ENCODE measurements around the gene GRM1.

GRM1 gene

GRCh38 chr6:146408583-146408982, 379.7 kb downstream of the GRM1 start:
- no peak for TF ChIP-seq CTCF (IDR thresholded peaks at IDR 0.05; ENCODE audit: borderline replicate concordance, insufficient read depth, low read depth, low read length)

GRCh38 chr6:146410851-146411595, 382.2 kb downstream of the GRM1 start:
- TF ChIP-seq CTCF (IDR thresholded peaks at IDR 0.05; ENCODE audit: borderline replicate concordance, insufficient read depth, low read depth, low read length), result no peak
- no peak overlapping the region for H3K4me3 ChIP-seq (ENCODE audit: low read depth, low read length)

More at GRCh38 chr6:146408583-146408982, 379.7 kb downstream of the GRM1 start:
- no peak overlapping the region for H3K4me3 ChIP-seq (ENCODE audit: low read depth, low read length)

- no peak overlapping the region for H3K4me3 ChIP-seq (ENCODE audit: low read depth, low read length)
These were observed 390.7 kb downstream of the GRM1 start for GRCh38 chr6:146419576-146419975.

GRCh38 chr6:146420255-146420654, 391.4 kb downstream of the GRM1 start:
- H3K4me3 ChIP-seq (ENCODE audit: low read depth, low read length), result no peak overlapping the region
- TF ChIP-seq CTCF (IDR thresholded peaks at IDR 0.05; ENCODE audit: borderline replicate concordance, insufficient read depth, low read depth, low read length), result no peak

More at GRCh38 chr6:146419576-146419975, 390.7 kb downstream of the GRM1 start:
- TF ChIP-seq CTCF (IDR thresholded peaks at IDR 0.05; ENCODE audit: borderline replicate concordance, insufficient read depth, low read depth, low read length), result no peak

GRCh38 chr6:146422789-146423375, 394.0 kb downstream of the GRM1 start:
- no peak overlapping the region for H3K4me3 ChIP-seq (ENCODE audit: low read depth, low read length)
- no peak for TF ChIP-seq CTCF (IDR thresholded peaks at IDR 0.05; ENCODE audit: borderline replicate concordance, insufficient read depth, low read depth, low read length)

- no peak for TF ChIP-seq CTCF (IDR thresholded peaks at IDR 0.05; ENCODE audit: borderline replicate concordance, insufficient read depth, low read depth, low read length)
- H3K4me3 ChIP-seq (ENCODE audit: low read depth, low read length), result no peak overlapping the region
These were observed 394.6 kb downstream of the GRM1 start for GRCh38 chr6:146423452-146423851.

- TF ChIP-seq CTCF (IDR thresholded peaks at IDR 0.05; ENCODE audit: borderline replicate concordance, insufficient read depth, low read depth, low read length), result no peak
- no peak overlapping the region for H3K4me3 ChIP-seq (ENCODE audit: low read depth, low read length)
These were observed 397.7 kb downstream of the GRM1 start for GRCh38 chr6:146426516-146426915.

Measured in GM12875 (cell line).